Uterus (tissue), 2 donors: ENCODE data around the gene PDE6D.

Source experiments
- CTCF ChIP-seq, 4 experiments: fragments of 200-600 bp in 2 of 4; fragments of 450-650 bp in 2 of 4; sonication (generic) in 2 of 4; IDR thresholded peaks; one replicate each; pipeline ENCODE4 v1.5.1; 2016 to 2019; ENCODE audit warnings: antibody characterized with exemption in 4 of 4, mild to moderate bottlenecking in 2 of 4, moderate library complexity in 1 of 4
- POLR2A ChIP-seq, 2 donors: fragments of 450-650 bp; IDR thresholded peaks; one replicate each; pipeline ENCODE4 v1.6.1; 2016; ENCODE audit warnings: antibody characterized with exemption in 2 of 2, mild to moderate bottlenecking in 1 of 2, moderate library complexity in 1 of 2

GRCh38 chr2:231737761-231738160 is 43.3 kb downstream of the PDE6D start:
- TF ChIP-seq POLR2A (IDR thresholded peaks at IDR 0.05): no peak
- no peak for TF ChIP-seq CTCF (IDR thresholded peaks at IDR 0.05)
